HAP-1 (cell line): ENCODE results near the gene VMP1.

ENCODE experiments used
- DNase-seq, 2 experiments: peaks; one replicate each; pipeline ENCODE4 v3.0.0-alpha.2; 2016 to 2020; ENCODE audit warnings: low spot score in 2 of 2
- H3K27me3 ChIP-seq: fragments of 250-450 bp; sonication (Bioruptor Pico); 2 replicates; pipeline ENCODE4 v1.5.1; 2020; ENCODE audit warnings: low read depth, mild to moderate bottlenecking, moderate library complexity
- H3K36me3 ChIP-seq: fragments of 250-450 bp; sonication (Bioruptor Pico); replicated peaks from 2 replicates; pipeline ENCODE4 v1.5.1; 2020; ENCODE audit warnings: mild to moderate bottlenecking
- H3K4me1 ChIP-seq: fragments of 250-450 bp; sonication (Bioruptor Pico); 2 replicates; pipeline ENCODE4 v1.5.1; 2020; ENCODE audit warnings: mild to moderate bottlenecking
- H3K4me3 ChIP-seq: fragments of 250-450 bp; sonication (Bioruptor Pico); 2 replicates; pipeline ENCODE4 v1.5.1; 2020; ENCODE audit warnings: mild to moderate bottlenecking, moderate library complexity
- H3K9me3 ChIP-seq: fragments of 250-450 bp; sonication (Bioruptor Pico); 2 replicates; pipeline ENCODE4 v1.5.1; 2020; ENCODE audit warnings: mild to moderate bottlenecking, moderate library complexity
- in situ Hi-C: fragments of 300-500 bp; cut with MboI; formaldehyde crosslinking; loops from 3 replicates; pipeline ENCODE4 v1.14.3; 2020; ENCODE audit warnings: low sequenced_read_pairs, inconsistent platforms, mixed read lengths

VMP1 gene

DNA sequence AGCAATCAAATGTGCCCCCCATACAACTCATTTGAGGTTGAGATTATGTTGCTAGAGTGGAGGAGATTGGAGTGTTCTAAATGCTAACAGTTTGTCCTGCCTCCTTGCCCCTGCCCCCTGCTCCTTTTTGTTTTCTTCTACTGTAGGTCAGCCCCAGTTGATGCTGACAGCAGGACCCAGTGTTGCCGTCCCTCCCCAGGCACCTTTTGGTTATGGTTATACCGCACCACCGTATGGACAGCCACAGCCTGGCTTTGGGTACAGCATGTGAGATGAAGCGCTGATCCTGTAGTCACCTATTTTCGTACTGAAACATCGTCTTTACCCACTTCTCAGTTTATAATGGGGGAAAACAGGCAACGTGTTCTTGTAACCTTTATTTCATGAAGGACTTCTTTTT lies 13.9 kb upstream of the VMP1 start:
- no peaks in the 10 kb centered on the region for H3K27me3 ChIP-seq
- in situ Hi-C loops = no loop called here
- H3K4me1 ChIP-seq = no peaks in the 10 kb centered on the region
- DNase-seq = no peak
- peaks cover 90% of the 10 kb centered on the region for H3K36me3 ChIP-seq
- no peak overlapping the region for H3K4me3 ChIP-seq
- H3K9me3 ChIP-seq = no peaks in the 10 kb centered on the region

DNA sequence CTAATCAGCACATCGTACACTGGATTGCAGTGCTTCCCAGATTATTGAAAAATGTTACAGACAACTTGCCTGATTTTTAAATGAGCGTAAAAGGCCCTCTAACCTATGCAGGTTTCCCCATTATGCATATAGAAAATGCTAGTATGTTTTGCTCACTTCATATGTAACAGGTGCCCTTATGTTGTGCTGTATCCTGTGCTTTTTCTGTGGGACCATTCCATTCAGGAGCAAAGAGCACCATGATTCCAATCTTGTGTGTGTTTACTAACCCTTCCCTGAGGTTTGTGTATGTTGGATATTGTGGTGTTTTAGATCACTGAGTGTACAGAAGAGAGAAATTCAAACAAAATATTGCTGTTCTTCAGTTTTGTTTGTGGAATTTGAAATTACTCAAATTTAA lies 13.1 kb upstream of the VMP1 start:
- no peak for DNase-seq
- Histone ChIP-seq H3K4me3 (no peak overlapping the region), H3K36me3 (peaks cover 92% of the 10 kb centered on the region), H3K27me3 (no peaks in the 10 kb centered on the region), H3K9me3 (no peaks in the 10 kb centered on the region), H3K4me1 (no peaks in the 10 kb centered on the region)
- in situ Hi-C loops = no loop called here

DNA sequence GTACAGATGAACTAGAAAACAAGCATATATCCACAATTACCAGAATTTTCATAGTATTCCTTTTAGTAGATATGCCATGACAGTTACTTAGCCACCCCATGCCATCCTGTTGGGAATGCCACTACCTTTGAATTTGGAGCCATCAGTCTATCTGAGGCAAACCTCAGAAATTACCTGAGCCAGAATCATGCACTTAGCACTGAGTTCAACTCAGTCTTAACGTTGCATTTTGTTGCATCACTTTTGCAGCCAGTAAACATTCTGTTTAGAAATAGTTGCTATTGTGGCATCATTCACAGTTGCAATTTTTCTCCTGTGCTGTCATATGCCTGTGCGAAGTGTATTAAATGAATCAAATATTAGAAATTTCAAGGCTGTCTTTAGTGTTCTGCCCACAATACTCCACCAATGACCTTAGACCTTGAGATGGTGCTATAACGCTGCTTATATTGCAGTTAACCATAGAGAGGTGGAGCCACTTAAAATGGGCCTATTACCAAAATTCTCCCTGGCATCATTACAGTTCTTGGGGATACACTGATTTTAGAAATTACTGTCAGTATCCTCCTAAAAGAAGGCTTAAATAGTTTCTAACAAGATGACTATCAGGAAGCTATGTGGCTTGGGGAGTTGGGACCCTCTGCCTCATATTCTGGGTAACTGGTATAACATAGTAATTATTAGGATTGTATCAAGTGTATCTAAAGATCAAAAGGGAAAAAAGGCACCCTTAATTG lies 11.3 kb upstream of the VMP1 start:
- DNase-seq = no peak
- in situ Hi-C loops = no loop called here
- no peaks in the 10 kb centered on the region for H3K27me3 ChIP-seq
- peaks cover 93% of the 10 kb centered on the region for H3K36me3 ChIP-seq
- H3K9me3 ChIP-seq = no peaks in the 10 kb centered on the region
- H3K4me3 ChIP-seq = no peak overlapping the region
- H3K4me1 ChIP-seq = peaks cover 14% of the 10 kb centered on the region

DNA sequence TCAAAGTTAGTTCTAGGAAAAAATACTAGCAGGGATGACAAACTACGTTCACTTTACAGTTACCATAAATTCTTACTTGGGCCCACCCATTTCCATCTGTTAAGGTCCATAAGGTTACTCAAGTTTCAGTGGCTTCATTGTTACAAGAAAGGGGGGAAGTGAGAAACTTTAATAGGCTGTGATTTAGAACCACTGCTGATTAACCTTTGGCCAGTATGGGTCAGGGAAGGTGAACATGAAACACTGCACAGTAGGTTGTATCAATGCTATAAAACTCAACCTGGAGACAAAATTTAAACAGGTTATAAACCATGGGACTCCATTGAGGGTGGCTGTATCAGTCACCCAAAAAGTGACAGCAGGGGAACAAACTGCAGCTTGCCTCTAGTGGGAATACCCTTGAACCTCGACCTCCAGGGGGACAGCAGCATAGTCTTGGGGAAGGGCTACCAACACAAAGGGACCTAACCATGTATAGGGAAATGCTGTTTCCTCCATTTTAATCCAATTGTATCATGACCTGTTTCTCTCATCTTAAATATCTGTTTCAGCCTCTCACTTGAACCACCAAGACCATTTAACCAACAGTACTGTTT lies 10.7 kb upstream of the VMP1 start:
- in situ Hi-C loops = no loop called here
- Histone ChIP-seq H3K4me3 (no peak overlapping the region), H3K27me3 (no peaks in the 10 kb centered on the region), H3K4me1 (peaks cover 15% of the 10 kb centered on the region), H3K36me3 (peaks cover 92% of the 10 kb centered on the region), H3K9me3 (no peaks in the 10 kb centered on the region)
- no peak for DNase-seq

DNA sequence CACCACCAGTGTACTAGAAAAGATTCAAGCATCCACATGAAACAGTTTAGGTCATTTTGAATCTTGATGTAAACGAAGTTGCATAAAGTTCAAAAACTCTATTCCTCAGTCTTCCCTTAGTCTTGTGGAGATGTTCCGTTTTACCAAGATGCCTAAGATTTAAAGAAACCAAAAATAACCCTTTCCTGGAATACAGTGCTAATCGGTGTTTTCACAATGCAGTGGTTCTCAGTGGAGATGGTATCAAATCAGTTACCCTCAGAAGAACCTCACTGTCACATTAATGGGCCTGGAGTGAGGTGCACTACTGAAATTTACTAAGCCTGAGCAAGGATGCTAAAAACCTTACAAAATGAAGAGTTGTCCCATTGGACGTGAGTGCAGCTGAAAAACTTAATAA lies 9.3 kb upstream of the VMP1 start:
- DNase-seq = no peak
- H3K36me3 ChIP-seq = peaks cover 83% of the 10 kb centered on the region
- H3K9me3 ChIP-seq = no peaks in the 10 kb centered on the region
- H3K4me3 ChIP-seq = no peak overlapping the region
- in situ Hi-C loops = no loop called here
- peaks cover 15% of the 10 kb centered on the region for H3K4me1 ChIP-seq
- H3K27me3 ChIP-seq = no peaks in the 10 kb centered on the region

DNA sequence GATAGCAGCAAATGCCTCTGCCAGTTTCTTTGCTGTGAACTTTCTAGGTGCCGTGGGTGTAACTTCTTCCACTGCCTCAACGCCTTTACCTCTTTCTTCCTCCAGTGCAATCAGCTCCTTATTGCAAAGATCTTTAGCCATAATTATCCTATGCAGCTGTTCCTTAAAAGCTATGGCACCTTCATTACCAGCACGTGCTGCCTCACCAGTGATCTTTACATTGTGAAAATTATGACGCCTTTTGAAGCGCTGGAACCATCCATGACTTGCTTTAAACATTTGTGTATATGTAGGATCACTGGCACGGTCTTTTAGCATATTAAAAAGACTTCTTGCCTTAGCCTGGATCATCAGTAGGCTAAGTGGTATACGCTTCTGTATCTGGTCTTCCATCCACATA lies 8.2 kb upstream of the VMP1 start:
- Histone ChIP-seq H3K9me3 (no peaks in the 10 kb centered on the region), H3K4me3 (no peak overlapping the region), H3K4me1 (peaks cover 15% of the 10 kb centered on the region), H3K36me3 (peaks cover 76% of the 10 kb centered on the region), H3K27me3 (no peaks in the 10 kb centered on the region)
- in situ Hi-C loops = no loop called here
- no peak for DNase-seq

DNA sequence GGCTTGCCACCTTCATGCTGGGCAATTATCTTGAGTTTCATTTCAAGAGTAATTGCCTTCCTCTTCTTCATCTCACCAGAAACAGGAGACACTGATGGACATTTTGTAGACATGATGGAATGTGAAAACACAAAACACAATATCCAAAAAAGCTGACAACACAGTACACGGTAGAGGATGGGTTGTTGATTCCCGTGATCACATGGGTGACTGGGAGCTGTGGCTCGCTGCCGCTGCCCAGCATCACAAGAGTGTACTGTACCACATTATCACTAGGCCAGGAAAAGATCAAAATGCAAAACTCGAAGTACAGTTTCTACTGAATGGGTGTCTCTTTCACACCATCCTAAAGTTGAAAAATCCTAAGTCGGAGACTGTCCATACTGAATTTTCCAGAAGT lies 7.7 kb upstream of the VMP1 start:
- Histone ChIP-seq H3K36me3 (peaks cover 73% of the 10 kb centered on the region), H3K27me3 (no peaks in the 10 kb centered on the region), H3K4me1 (peaks cover 15% of the 10 kb centered on the region), H3K9me3 (no peaks in the 10 kb centered on the region), H3K4me3 (no peak overlapping the region)
- DNase-seq = no peak
- in situ Hi-C loops = no loop called here

DNA sequence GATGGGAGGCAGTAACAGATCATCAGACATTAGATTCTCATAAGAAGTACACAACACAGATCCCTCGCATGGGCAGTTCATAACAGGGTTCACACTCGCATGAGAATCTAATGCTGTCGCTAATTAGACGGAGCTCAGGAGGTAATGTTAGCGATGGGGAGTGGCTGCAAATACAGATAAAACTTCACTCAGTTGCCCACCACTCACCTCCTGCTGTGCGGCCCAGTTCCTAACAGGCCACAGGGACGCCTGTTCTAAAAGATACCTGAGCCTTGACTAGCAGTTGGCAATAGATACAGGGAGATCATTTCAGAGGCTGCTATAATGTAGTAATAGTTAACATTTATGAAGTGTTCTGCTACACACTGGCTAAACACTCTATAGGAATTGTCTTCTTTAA lies 5.2 kb upstream of the VMP1 start:
- Histone ChIP-seq H3K4me1 (peaks cover 19% of the 10 kb centered on the region), H3K4me3 (no peak overlapping the region), H3K36me3 (peaks cover 47% of the 10 kb centered on the region), H3K27me3 (no peaks in the 10 kb centered on the region), H3K9me3 (no peaks in the 10 kb centered on the region)
- DNase-seq = no peak
- in situ Hi-C loops = no loop called here

DNA sequence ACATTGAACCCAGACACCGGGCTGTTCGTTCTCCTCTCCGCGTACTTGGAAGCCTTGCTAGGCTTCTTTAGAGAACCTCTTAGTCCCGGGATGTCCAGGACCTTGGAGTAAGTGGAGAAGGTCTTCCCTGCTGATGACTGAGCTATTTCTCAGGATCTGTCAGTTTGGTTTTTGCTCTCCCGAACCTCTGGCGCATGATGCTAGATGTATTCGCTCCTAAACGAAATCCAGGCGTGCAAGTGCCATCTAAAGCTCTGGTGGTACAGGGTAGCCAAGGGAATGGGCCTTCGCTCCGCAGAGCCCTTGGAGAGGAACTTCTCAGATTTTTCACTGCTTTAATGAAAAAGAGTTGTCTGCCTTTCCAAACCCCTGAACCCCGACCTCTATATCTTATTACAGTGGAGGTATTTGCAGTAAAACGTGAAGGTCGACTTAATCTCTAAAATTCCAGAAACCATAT lies 547 bp downstream of the VMP1 start:
- Histone ChIP-seq H3K4me1 (peaks cover 29% of the 10 kb centered on the region), H3K36me3 (peaks cover 4% of the 10 kb centered on the region; the same call in 1 of the 2 replicates), H3K27me3 (no peaks in the 10 kb centered on the region), H3K9me3 (no peaks in the 10 kb centered on the region), H3K4me3 (peak overlapping the region; percentile 77)
- DNase-seq = no peak
- in situ Hi-C loops = no loop called here

DNA sequence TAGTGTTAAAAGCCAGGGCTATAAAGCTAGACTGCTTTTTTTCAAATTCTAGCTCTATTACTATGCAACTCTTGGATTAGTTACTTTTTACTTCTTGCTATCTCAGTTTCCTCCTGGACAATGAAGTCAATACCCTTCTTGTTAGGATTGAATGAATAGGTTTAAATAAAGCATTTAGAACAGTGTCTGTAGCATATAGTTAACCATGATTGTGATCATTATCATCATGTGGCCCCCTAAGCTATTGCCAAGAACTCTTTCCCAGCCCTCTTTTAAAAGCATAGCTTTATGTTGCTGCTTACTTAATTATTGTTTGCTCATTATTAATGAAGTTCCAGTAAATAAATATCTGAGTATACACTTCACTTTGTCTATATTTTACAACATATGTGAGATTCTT lies 4.5 kb downstream of the VMP1 start:
- Histone ChIP-seq H3K36me3 (no peaks in the 10 kb centered on the region; the same call in 1 of the 2 replicates), H3K4me1 (peaks cover 26% of the 10 kb centered on the region), H3K9me3 (no peaks in the 10 kb centered on the region), H3K27me3 (no peaks in the 10 kb centered on the region), H3K4me3 (no peak overlapping the region)
- in situ Hi-C loops = no loop called here
- DNase-seq = no peak

DNA sequence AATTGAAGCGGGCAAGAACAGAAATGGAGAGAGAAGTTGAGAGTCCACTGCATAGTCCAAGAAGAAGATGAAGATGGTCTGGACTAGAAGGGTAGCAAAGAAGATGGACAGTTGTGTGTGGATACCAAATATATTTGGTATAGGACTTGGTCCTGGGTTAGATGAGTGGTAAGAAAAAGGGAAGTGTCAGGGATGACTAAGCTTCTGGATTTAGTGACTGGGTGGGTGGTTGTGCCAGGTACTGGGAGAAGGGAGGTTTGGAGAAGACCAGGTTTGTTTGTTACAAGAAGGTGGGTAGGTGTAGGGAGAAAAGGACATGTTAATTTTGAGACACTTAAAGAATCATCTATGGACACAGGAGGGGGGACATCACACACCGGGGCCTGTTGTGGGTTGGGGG lies 5.4 kb downstream of the VMP1 start:
- H3K9me3 ChIP-seq = no peaks in the 10 kb centered on the region
- H3K4me3 ChIP-seq = no peak overlapping the region
- no peaks in the 10 kb centered on the region; the same call in 1 of the 2 replicates for H3K36me3 ChIP-seq
- H3K4me1 ChIP-seq = peaks cover 26% of the 10 kb centered on the region
- in situ Hi-C loops = no loop called here
- no peaks in the 10 kb centered on the region for H3K27me3 ChIP-seq
- no peak for DNase-seq

DNA sequence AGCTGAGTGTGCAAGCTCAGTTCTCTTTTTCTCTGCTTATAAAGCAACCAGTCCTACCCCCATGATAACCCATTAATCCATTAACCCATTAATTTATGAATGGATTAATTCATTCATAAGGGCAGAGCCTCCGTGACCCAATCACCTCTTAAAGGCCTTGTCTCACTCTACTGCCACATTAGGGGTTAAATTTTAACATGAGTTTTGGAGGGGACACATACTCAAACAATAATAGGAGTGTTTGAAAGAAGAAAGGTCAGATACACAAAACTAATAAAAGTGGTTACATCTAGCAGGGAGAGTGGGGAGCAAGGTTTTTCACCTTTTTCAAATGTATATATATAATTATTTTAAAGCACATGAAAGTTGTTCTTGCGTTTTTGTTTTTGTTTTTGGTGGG lies 6.8 kb downstream of the VMP1 start:
- H3K27me3 ChIP-seq = no peaks in the 10 kb centered on the region
- DNase-seq = no peak
- no peaks in the 10 kb centered on the region for H3K9me3 ChIP-seq
- peaks cover 18% of the 10 kb centered on the region for H3K4me1 ChIP-seq
- H3K4me3 ChIP-seq = no peak overlapping the region
- in situ Hi-C loops = no loop called here
- no peaks in the 10 kb centered on the region for H3K36me3 ChIP-seq

DNA sequence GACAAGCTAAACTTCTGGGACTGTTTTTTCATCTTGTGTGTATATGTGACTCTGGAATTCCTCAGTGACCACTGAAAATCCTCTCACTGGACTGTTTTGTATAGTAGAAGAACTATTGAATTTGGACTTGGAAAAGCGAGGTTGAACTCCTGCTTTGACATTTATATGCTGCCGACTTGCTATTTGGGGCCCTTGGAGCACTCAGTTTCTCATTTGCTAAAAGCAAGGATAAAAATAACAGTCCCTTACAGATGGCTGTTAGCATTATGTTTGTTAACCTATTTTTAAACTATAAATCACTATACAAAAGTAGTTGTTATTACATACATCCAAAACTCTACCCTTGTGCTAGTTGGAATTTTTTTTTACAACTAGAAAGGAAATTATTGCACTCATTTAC lies 9.0 kb downstream of the VMP1 start:
- Histone ChIP-seq H3K27me3 (no peaks in the 10 kb centered on the region), H3K36me3 (no peaks in the 10 kb centered on the region), H3K4me1 (peaks cover 19% of the 10 kb centered on the region), H3K9me3 (no peaks in the 10 kb centered on the region), H3K4me3 (no peak overlapping the region)
- in situ Hi-C loops = no loop called here
- DNase-seq = no peak

DNA sequence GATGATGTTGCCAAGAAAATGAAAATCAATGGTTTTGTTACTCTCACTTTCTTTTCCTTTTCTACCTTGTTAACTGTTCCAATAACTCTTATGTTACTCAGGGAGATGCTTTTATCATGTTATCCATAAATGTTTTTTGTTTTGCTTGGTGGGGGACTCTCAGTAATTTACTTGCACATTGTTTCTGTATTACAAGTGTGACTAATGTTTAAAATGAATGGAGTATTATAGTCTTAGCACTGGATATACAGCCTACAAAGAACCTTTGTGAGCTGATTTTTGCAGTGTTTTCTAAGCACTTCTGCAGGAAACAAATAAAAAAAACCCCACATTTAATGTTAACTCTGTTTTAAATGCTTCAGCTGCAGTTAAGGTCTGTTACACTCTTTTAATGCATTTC lies 12.1 kb downstream of the VMP1 start:
- H3K36me3 ChIP-seq = no peaks in the 10 kb centered on the region
- H3K4me3 ChIP-seq = no peak overlapping the region
- in situ Hi-C loops = no loop called here
- DNase-seq = no peak
- H3K27me3 ChIP-seq = no peaks in the 10 kb centered on the region
- H3K9me3 ChIP-seq = no peaks in the 10 kb centered on the region
- H3K4me1 ChIP-seq = peaks cover 29% of the 10 kb centered on the region
